ENCODE measurements around the gene ANAPC5. TPM values are rescaled to one million over a fixed set of nuclear protein-coding genes. Genes with fewer than 3 reads are reported as not detected.
"Not testable (repeated sequence)": the region's sequence is repeated elsewhere in the genome, so short reads cannot be mapped to it uniquely, and the experiment has no call there.

Gene ANAPC5
- total RNA-seq, 3 donors from 2014 or later = 89.8 to 98.1 (median 93.8) TPM

DNA sequence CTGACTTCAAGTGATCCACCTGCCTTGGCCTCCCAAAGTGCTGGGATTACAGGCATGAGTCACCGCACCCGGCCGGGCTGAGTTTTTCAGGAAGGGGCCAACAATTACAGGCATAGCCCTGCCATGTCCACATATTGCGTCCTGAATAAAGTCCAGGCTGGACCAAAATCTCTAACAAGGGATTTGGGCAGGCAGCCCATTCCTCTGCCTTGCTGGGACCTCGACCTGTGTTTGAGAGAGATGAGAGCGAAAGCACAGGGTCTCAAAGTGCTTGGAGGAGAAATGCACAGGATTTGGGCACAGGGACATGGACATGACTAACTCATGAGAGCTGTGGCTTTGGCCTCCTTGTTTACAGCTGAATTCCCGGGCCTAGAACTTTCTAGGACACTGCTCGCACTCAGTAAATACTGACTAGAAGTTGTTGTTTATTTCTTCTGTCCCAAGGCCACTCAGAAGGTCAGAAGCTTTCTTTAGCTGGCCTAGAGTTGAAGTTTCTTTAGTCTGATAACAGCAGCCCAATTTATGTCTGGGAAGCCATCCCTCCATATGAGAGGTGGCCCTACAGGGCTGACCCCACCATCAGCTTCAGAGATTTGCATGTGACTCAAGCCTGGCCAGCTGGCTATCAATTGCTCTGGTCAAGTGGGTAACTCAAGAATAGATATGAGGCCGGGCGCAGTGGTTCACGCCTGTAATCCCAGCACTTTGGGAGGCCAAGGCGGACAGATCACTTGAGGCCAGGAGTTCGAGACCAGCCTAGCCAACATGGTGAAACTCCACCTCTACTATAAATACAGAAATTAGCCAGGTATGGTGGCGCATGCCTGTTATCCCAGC, 67.4 kb downstream of the ANAPC5 start:
- peak; percentile 46 for ATAC-seq
- intact Hi-C loops (cut with DNase I, micrococcal nuclease) = no loop called here
- peak in 1 of 3 donors; percentile 28 for DNase-seq
- TF ChIP-seq, protein P1, sequence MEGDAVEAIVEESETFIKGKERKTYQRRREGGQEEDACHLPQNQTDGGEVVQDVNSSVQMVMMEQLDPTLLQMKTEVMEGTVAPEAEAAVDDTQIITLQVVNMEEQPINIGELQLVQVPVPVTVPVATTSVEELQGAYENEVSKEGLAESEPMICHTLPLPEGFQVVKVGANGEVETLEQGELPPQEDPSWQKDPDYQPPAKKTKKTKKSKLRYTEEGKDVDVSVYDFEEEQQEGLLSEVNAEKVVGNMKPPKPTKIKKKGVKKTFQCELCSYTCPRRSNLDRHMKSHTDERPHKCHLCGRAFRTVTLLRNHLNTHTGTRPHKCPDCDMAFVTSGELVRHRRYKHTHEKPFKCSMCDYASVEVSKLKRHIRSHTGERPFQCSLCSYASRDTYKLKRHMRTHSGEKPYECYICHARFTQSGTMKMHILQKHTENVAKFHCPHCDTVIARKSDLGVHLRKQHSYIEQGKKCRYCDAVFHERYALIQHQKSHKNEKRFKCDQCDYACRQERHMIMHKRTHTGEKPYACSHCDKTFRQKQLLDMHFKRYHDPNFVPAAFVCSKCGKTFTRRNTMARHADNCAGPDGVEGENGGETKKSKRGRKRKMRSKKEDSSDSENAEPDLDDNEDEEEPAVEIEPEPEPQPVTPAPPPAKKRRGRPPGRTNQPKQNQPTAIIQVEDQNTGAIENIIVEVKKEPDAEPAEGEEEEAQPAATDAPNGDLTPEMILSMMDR (IDR thresholded peaks at IDR 0.05) = no peak
- H3K4me3 ChIP-seq = no peak overlapping the region
- H3K4me1 ChIP-seq (ENCODE audit: low read depth) = no peaks in the 10 kb centered on the region
- no peaks in the 10 kb centered on the region for H3K9me3 ChIP-seq
- no peaks in the 10 kb centered on the region for H3K36me3 ChIP-seq (ENCODE audit: low read depth)

DNA sequence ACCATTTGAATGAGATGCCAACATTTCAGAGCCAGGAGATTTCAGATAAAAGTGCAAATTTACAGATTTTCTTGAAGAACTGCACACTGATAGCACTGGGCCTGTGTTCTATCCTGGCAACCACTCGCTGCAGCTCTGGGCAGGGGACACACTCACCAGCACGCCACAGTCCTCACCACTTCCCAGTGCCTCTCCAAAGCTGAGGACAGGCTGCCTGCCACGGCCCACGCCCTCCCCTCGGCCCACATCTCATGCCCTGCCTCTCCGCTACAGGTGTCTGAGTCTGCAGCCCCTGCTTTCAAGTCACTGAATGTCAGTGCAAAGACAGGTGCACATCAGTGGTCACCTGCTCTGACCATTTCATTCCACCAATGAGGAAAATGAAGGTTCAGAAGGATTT, 68.4 kb downstream of the ANAPC5 start:
- no peak for DNase-seq
- intact Hi-C loops (cut with DNase I, micrococcal nuclease) = no loop called here

DNA sequence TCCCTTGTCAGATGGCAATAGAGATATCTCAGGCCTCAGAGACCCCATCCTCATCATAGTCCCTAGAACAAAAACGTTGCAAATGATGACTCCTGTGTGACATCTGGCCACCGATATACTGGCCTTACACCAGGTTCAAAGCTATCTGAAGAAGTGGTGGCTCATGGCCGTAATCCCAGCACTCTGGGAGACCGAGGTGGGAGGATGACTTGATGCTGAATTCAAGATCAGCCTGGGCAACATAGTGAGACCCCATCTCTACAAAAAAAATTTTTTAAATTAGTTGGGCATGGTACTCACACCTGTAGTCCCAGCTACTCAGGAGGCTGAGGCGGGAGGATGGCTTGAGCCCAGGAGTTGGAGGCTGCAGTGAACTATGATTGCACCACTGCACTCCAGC, 68.8 kb downstream of the ANAPC5 start:
- ATAC-seq = no peak
- H3K4me1 ChIP-seq (ENCODE audit: low read depth) = no peaks in the 10 kb centered on the region
- intact Hi-C loops (cut with DNase I, micrococcal nuclease) = no loop called here

More for the DNA sequence above, 68.4 kb downstream of the ANAPC5 start:
- TF ChIP-seq, protein P1 (IDR thresholded peaks at IDR 0.05) = no peak
- ATAC-seq = no peak
- Histone ChIP-seq H3K36me3 (ENCODE audit: low read depth) (no peaks in the 10 kb centered on the region), H3K4me1 (ENCODE audit: low read depth) (no peaks in the 10 kb centered on the region), H3K9me3 (no peaks in the 10 kb centered on the region), H3K4me3 (no peak overlapping the region)

DNA sequence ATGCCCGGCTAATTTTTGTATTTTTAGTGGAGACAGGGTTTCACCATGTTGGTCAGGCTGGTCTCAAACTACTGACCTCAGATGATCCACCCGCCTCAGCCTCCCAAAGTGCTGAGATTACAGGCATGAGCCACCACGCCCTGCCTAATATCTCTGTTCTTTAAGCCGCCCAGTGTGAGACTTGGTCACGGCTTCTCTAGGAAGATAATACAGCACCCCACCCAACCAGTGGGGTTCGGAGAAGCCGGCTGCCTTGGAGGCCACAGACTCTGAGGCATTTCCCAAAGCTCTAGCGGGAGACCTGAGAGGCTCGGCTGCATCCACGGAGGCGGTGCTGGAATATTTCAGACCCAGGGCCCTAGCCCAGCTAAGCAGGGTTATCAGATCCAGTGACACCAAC, 69.3 kb downstream of the ANAPC5 start:
- H3K4me3 ChIP-seq; ATAC-seq; H3K9me3 ChIP-seq; intact Hi-C loops (cut with DNase I, micrococcal nuclease); H3K4me1 ChIP-seq (ENCODE audit: low read depth); H3K36me3 ChIP-seq (ENCODE audit: low read depth); DNase-seq: not testable (repeated sequence)

More for the DNA sequence above, 68.8 kb downstream of the ANAPC5 start:
- DNase-seq = no peak
- Histone ChIP-seq H3K4me3 (no peak overlapping the region), H3K9me3 (no peaks in the 10 kb centered on the region), H3K36me3 (ENCODE audit: low read depth) (no peaks in the 10 kb centered on the region)
- TF ChIP-seq, protein P1 (IDR thresholded peaks at IDR 0.05) = no peak

DNA sequence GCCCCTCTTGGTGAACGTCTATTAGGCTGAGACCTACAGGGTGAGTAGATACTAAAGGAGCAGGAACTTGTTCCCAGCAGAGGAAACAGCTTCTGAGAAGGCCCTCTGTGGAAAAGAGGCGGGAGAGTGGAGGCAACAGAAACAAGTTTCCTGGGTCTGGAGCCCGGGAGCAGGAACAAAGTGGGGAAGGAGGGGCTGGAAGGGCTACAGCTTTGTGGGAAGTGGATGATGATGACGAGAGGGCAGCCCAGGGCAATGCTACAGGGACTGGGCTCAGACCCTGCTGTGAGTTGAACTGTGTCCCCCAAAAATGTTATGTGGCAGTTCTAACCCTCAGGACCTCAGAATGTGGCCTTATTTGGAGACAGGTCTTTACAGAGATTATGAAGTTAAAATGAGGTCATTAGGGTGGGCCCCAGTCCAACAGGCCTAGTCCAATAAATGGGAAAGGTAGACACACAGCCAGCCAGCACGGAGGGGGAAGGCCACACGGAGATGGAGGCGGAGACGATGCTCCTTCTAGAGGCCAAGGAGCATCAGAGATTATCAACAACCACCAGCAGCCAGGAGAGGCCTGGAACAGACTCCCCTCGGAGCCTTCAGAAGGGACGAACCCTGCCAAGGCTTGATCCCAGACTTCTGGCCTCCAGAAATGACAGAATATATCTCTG, 70.0 kb downstream of the ANAPC5 start:
- no peak for ATAC-seq
- TF ChIP-seq, protein P1 (IDR thresholded peaks at IDR 0.05) = no peak
- intact Hi-C loops (cut with DNase I, micrococcal nuclease) = no loop called here

DNA sequence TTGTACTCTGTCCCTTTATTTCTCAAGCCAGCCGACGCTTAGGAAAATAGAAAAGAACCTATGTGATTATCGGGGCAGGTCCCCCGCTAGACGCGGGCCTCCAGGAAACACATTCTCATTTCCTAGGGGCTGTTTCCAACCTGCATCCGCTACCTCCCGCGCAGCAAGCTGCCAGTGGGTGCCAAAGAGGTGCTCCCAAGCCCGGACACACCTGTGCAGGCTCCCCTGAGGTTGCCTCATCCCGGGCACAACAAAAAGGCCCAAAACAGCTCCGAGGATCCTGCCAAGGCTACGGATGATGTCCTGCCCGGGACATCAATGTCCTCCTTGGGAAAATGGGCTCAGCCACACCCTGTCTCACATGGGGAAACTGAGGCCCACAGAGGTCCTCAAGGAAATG, 71.1 kb downstream of the ANAPC5 start:
- not testable (repeated sequence) for H3K36me3 ChIP-seq (ENCODE audit: low read depth); H3K4me1 ChIP-seq (ENCODE audit: low read depth)

More for the DNA sequence above, 70.0 kb downstream of the ANAPC5 start:
- Histone ChIP-seq H3K36me3 (ENCODE audit: low read depth) (no peaks in the 10 kb centered on the region), H3K9me3 (no peaks in the 10 kb centered on the region), H3K4me1 (ENCODE audit: low read depth) (no peaks in the 10 kb centered on the region), H3K4me3 (no peak overlapping the region)
- DNase-seq = no peak

DNA sequence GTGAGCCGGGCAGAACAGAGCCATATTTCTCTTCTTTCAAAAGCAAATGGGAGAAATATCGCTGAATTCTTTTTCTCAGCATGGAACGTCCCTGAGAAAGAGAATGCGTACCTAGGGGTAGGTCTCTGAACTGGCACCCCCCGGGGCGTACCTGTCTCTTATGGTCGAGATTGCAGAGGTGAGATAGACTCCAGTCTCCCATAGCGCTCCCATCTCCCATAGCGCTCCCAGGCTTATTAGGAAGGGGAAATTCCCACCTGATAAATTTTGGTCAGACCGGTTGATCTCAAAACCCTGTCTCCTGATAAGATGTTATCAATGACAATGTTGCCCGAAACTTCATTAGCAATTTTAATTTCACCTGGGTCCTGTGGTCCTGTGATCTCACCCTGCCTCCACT, 71.7 kb downstream of the ANAPC5 start:
- intact Hi-C loops (cut with DNase I, micrococcal nuclease); H3K36me3 ChIP-seq (ENCODE audit: low read depth); ATAC-seq; H3K9me3 ChIP-seq; DNase-seq; H3K4me3 ChIP-seq; H3K4me1 ChIP-seq (ENCODE audit: low read depth): not testable (repeated sequence)

More for the DNA sequence above, 71.1 kb downstream of the ANAPC5 start:
- H3K9me3 ChIP-seq; intact Hi-C loops (cut with DNase I, micrococcal nuclease); DNase-seq; H3K4me3 ChIP-seq; ATAC-seq: not testable (repeated sequence)
